Measurements from ENCODE around the gene RETSAT.
"Not testable (repeated sequence)": the region's sequence is repeated elsewhere in the genome, so short reads cannot be mapped to it uniquely, and the experiment has no call there.

Gene RETSAT

DNA sequence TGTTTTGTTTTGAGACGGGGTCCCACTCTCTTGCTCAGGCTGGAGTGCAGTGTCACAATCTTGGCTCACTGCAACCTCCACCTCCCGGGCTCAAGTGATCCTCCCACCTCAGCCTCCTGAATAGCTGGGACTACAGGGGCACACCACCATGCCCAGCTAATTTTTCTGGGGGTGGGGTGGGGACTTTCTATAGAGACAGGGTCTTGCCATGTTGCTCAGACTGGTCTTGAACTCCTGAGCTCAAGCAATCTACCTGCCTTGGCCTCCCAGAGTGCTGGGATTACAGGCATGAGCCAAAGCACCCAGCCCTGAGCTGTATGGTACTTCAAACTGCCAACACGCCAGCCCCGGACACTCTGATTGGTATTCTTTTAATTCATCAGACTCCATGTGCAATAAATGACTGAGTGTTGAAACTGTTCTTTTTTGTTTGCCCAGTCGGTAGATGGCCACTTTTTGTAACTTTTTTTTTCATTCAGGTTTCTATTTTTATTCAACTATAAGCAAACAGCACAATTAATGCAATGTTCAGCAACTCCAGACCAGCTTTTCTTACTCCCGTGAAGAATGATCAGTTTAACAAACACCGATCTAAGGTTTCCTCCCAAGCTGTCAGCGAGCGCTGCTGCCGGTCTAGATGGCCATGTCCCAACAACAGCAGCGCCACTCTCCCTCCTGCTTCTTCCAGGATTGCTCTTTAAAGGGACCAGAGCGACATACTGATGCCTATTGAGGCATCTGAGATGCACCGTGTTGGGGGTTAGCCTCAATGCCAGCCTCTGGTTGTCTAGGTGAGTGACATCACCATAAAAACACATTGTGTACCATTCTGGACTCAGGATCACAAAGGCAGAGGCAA is 14.1 kb downstream of the RETSAT start:
- H3K4me3 Mint-ChIP-seq, result no peak overlapping the region
- peaks cover 6% of the 10 kb centered on the region for H3K36me3 Mint-ChIP-seq (ENCODE audit: insufficient read depth)
- H3K9me3 Mint-ChIP-seq, result no peaks in the 10 kb centered on the region
- DNase-seq (no peak), ATAC-seq (replicated peaks) (no peak)
- H3K4me1 Mint-ChIP-seq (ENCODE audit: low read depth in 2 of 2), result peaks cover 0 to 3% of the 10 kb centered on the region in 2 donors
- H3K27ac Mint-ChIP-seq, result peak overlapping the region in 1 of 2 donors; percentile 17
- H3K27me3 Mint-ChIP-seq, result no peaks in the 10 kb centered on the region

DNA sequence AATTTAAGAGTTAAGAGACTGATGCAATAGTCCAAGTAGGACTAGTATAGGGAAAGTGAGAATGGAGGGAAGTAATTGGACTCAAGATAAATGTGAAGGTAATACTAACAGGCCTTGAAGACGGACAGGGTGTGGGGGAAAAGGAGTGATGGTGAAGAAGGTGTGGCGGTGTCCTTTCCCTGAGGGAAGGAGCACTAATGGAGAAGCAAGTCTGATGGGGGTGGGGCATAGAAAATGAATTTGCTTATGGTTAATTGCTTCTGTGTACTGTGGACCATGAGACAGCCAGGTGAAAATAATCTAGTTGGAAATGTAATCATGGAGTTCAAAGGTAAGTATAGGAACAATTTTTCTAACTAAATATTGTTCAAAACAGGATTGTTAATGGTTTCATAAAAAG is 19.4 kb downstream of the RETSAT start:
- no peak for DNase-seq
- Mint-ChIP-seq H3K36me3 (ENCODE audit: insufficient read depth) (no peaks in the 10 kb centered on the region), H3K27me3 (peaks cover under 1 to 8% of the 10 kb centered on the region in 2 donors), H3K27ac (no peak overlapping the region), H3K9me3 (no peaks in the 10 kb centered on the region), H3K4me1 (ENCODE audit: low read depth in 2 of 2) (peaks cover 0 to 6% of the 10 kb centered on the region in 2 donors), H3K4me3 (no peak overlapping the region)
- no peak for ATAC-seq (replicated peaks)

DNA sequence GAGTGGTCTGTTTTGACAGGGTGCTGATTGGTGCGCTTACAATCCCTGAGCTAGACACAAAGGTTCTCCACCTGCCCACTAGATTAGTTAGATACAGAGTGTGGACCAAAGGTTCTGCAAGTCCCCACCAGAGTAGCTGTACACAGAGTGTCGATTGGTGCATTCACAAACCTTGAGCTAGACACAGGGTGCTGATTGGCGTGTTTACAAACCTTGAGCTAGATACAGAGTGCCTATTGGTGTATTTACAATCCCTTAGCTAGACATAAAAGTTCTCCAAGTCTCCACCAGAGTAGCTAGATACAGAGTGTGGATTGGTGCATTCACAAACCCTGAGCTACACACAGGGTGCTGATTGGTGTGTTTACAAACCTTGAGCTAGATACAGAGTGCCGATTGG is 20.5 kb downstream of the RETSAT start:
- H3K4me3 Mint-ChIP-seq; H3K27me3 Mint-ChIP-seq; H3K9me3 Mint-ChIP-seq; DNase-seq; H3K4me1 Mint-ChIP-seq (ENCODE audit: low read depth in 2 of 2); H3K36me3 Mint-ChIP-seq (ENCODE audit: insufficient read depth); H3K27ac Mint-ChIP-seq; ATAC-seq (replicated peaks): not testable (repeated sequence)

DNA sequence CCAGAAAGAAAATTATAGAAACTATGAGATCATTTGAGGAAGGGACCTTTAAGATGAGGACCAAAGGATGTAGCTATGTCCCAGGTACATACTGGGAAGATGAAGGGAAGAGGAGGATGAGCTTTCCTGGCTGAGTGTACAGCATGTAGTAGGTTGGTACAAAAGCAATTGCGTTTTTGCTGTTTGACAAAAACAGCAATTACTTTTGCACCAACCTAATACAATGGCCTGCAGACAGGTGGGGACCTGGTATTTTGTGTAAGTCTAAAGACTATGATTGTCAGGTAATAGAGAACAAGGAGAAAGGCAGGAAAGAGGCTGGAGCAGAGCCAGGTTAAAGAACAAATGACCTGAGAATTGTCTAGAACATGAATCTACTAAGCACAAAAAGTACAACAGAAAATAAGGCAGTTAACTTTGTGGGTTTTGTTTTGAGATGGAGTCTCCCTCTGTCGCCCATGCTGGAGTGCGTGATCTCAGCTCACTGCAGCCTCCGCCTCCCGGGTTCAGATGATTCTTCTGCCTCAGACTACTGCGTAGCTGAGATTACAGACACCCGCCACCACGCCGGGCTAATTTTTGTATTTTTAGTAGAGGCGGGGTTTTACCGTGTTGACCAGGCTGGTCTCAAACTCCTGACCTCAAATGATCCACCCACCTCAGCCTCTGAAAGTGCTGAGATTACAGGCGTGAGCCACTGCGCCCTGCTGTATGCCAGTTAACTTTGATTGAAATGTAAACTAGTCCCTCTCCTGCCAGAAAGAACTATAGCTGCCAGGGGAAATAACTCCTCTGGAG is 23.3 kb downstream of the RETSAT start:
- DNase-seq (no peak), ATAC-seq (replicated peaks) (no peak)
- H3K9me3 Mint-ChIP-seq, result no peaks in the 10 kb centered on the region
- H3K4me1 Mint-ChIP-seq (ENCODE audit: low read depth in 2 of 2), result peaks cover 14 to 24% of the 10 kb centered on the region in 2 donors
- H3K36me3 Mint-ChIP-seq (ENCODE audit: insufficient read depth), result peaks cover 25% of the 10 kb centered on the region
- H3K27me3 Mint-ChIP-seq, result peaks cover 6 to 8% of the 10 kb centered on the region in 2 donors
- H3K4me3 Mint-ChIP-seq, result no peak overlapping the region
- H3K27ac Mint-ChIP-seq, result no peak overlapping the region

DNA sequence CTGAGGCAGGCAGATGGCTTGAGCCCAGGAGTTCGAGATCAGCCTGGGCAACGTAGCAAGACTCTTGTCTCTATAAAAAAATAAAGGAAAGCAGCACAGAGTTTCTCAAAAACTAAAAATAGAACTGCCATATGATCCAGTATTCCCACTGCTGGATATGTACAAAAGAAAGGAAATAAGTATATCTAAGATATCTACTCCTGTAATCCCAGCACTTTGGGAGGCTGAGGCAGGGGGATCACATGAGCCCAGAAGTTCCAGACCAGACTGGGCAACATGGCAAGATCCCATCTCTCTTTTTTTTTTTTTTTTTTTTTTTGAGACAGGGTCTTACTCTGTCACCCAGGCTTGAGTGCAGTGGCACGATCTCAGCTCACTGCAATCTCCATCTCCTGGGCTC is 24.6 kb downstream of the RETSAT start:
- peaks cover 39% of the 10 kb centered on the region for H3K36me3 Mint-ChIP-seq (ENCODE audit: insufficient read depth)
- not testable (repeated sequence) for H3K9me3 Mint-ChIP-seq; ATAC-seq (replicated peaks); H3K27me3 Mint-ChIP-seq; DNase-seq; H3K4me3 Mint-ChIP-seq
- peak overlapping the region in 1 of 2 donors; percentile 10 for H3K27ac Mint-ChIP-seq
- peaks cover 26 to 38% of the 10 kb centered on the region in 2 donors for H3K4me1 Mint-ChIP-seq (ENCODE audit: low read depth in 2 of 2)

DNA sequence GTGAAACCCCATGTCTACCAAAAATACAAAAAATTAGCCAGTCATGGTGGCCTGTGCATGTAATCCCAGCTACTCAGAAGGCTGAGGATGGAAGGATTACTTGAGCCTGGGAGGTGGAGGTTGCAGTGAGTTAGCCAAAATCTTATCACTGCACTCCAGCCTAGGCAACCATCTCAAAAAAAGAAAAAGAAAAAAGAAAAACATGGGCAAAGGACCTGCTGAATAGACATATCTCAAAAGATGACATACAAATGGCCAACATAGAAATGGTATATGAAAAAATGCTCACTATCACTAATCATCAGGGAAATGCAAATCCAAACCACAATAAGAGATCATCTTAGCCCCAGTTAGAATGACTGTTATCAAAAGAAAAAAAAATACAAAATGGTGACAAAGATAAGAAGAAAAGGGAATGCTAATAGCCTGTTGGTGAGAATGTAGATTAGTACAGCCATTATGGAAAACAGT is 25.1 kb downstream of the RETSAT start:
- H3K9me3 Mint-ChIP-seq, result no peaks in the 10 kb centered on the region
- ATAC-seq (replicated peaks) (no peak), DNase-seq (no peak)
- H3K4me1 Mint-ChIP-seq (ENCODE audit: low read depth in 2 of 2), result peaks cover 29 to 42% of the 10 kb centered on the region in 2 donors
- peak overlapping the region in 1 of 2 donors; percentile 99 for H3K4me3 Mint-ChIP-seq
- H3K27ac Mint-ChIP-seq, result peak overlapping the region; percentile 98 to 99
- H3K27me3 Mint-ChIP-seq, result peaks cover 6 to 8% of the 10 kb centered on the region in 2 donors
- peaks cover 44% of the 10 kb centered on the region for H3K36me3 Mint-ChIP-seq (ENCODE audit: insufficient read depth)

DNA sequence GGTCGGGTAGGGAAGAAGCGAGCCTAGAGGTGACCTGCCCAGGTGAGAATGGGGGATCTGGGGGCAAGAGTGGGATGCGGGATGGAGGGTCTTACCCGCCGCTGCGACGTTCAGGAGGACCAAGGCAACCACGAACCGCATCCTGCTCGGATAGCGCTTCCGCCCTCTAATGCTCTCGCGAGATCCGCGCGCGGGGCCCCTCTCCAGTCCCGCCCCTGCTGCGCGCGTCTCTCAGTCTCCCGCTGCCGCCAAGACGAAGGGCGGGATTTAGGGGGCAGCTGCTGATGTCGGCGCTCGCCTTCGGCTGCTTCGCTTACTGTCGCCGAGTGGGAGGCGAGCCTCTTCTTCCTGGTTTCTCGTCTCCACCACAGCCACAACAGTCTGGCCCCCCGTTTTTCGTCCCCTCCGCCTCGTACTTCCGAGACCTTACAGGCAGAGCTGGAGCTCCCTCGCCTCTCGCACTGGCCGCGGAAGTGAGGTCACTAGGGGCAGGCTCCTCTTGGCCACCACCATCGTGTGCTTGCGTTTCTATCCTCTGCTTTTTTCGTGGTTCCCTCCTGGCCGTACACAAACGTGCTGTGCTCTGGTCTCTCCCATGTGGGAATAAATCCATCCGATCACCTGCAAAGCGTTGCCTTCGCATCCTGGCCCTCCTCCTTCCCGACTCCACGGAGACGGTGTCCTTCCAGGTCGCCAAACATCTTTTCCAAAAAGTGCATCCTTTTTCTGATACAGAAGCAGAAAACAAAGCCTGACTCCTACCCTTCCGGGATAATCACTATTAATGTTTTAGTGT is 26.3 kb downstream of the RETSAT start, which contains the start of gene TGOLN2:
Gene TGOLN2, minus strand, starts transcription at position 168 of the 796 bp plus-strand sequence. Its CDS starts 27 bp downstream, at position 141.
- H3K27ac Mint-ChIP-seq, result peak within 1 kb of the TSS; percentile 98 to 99
- H3K4me3 Mint-ChIP-seq, result peak within 1 kb of the TSS; percentile 99
- H3K27me3 Mint-ChIP-seq, result peaks cover 6 to 8% of the 10 kb centered on the region in 2 donors
- peaks cover 55% of the 10 kb centered on the region for H3K36me3 Mint-ChIP-seq (ENCODE audit: insufficient read depth)
- no peaks in the 10 kb centered on the region for H3K9me3 Mint-ChIP-seq
- ATAC-seq (replicated peaks), result peak; percentile 84
- H3K4me1 Mint-ChIP-seq (ENCODE audit: low read depth in 2 of 2), result peaks cover 39 to 51% of the 10 kb centered on the region in 2 donors
- peak; percentile 90 to 93 (median 92) for DNase-seq

DNA sequence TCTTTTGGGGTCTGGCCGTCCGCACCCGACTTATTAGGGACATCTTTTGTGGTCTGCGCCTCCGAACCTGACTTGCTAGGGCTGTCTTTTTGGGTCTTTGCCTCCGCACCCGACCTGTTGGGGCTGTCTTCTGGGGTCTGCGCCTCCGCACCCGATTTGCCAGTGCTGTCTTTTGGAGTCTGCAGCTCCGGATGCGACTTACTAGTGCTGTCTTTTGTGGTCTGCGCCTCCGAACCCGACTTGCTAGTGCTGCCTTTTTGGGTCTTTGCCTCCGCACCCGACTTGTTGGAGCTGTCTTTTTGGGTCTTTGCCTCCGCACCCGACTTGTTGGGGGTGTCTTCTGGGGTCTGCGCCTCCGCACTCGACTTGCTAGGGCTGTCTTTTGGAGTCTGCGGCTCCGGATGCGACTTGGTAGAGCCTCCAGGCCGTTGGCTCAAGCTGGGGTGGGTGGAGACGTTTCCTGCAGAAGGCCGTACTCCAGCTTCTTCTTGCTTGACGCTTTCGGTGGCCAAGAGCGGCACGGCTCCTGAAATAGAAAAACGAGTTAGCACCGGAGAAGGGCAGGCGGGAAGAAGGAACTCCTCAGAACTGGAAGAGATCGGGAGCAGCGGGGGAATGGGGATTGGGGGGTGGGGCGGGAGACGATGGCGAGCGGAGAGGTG is 27.0 kb downstream of the RETSAT start:
- H3K9me3 Mint-ChIP-seq, result no peaks in the 10 kb centered on the region
- H3K4me3 Mint-ChIP-seq, result peak overlapping the region; percentile 99
- H3K27ac Mint-ChIP-seq, result peak overlapping the region; percentile 98 to 99
- peak; percentile 30 for ATAC-seq (replicated peaks)
- H3K4me1 Mint-ChIP-seq (ENCODE audit: low read depth in 2 of 2), result peaks cover 46 to 59% of the 10 kb centered on the region in 2 donors
- peaks cover 6 to 8% of the 10 kb centered on the region in 2 donors for H3K27me3 Mint-ChIP-seq
- peak; percentile 42 to 59 (median 49) for DNase-seq
- peaks cover 63% of the 10 kb centered on the region for H3K36me3 Mint-ChIP-seq (ENCODE audit: insufficient read depth)

DNA sequence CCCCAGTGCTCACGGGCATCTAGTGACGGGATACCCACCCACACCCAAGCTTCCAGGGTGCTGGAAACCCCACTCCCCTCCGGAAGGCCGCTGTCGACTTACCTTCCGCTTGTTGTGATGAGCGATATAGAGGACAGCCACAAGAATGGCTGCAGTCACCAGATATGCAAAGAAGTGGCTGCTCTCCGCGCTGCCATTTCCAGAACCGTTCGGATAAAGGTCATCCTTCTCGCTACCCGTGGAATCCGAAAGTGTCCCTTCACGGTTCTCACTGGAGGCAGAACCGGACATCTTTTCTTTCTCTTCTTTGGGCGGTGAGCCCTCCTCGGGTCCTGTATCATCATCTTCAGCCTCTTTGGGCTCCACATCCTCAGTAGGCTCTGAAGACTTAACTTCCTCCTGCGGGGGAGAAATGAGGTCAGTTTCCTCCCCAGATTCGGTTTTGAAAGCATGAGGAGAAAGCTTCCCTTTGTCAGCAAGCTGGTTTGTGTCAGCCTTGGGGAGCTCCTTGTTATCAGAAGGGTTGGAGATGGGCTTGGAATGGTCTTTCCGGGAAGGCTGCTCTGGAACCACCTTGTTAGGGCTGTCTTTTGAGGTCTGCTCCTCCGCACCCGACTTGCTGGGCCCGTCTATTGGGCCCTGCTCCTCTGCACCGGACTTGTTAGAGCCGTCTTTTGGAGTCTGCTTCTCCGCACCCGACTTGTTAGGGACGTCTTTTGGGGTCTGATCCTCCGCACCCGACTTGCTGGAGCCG is 27.7 kb downstream of the RETSAT start:
- H3K27ac Mint-ChIP-seq, result peak overlapping the region; percentile 98 to 99
- DNase-seq, result peak; percentile 33 to 41 (median 37)
- peak; percentile 23 for ATAC-seq (replicated peaks)
- H3K4me1 Mint-ChIP-seq (ENCODE audit: low read depth in 2 of 2), result peaks cover 49 to 66% of the 10 kb centered on the region in 2 donors
- peaks cover 6 to 8% of the 10 kb centered on the region in 2 donors for H3K27me3 Mint-ChIP-seq
- H3K4me3 Mint-ChIP-seq, result peak overlapping the region; percentile 99
- H3K9me3 Mint-ChIP-seq, result no peaks in the 10 kb centered on the region
- peaks cover 70% of the 10 kb centered on the region for H3K36me3 Mint-ChIP-seq (ENCODE audit: insufficient read depth)

DNA sequence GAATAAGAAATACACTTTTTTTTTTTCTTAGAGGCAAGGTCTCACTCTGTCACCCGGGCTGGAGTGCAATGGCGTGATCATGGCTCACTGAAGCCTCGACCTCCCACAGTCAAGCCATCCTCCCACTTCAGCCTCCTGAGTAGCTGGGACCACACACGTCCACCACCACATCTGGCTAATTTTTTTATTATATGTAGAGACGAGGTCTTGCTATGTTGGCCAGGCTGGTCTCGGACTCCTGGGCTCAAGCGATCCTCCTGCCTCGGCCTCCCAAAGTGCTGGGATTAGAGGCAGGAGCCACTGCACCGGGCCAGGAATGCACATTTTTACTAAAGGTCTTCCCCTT is 28.9 kb downstream of the RETSAT start:
- Mint-ChIP-seq H3K36me3 (ENCODE audit: insufficient read depth) (peaks cover 80% of the 10 kb centered on the region), H3K9me3 (no peaks in the 10 kb centered on the region), H3K4me1 (ENCODE audit: low read depth in 2 of 2) (peaks cover 56 to 71% of the 10 kb centered on the region in 2 donors), H3K27ac (peak overlapping the region; percentile 98 to 99), H3K27me3 (peaks cover under 1 to 6% of the 10 kb centered on the region in 2 donors), H3K4me3 (peak overlapping the region; percentile 99)
- DNase-seq (no peak), ATAC-seq (replicated peaks) (no peak)

DNA sequence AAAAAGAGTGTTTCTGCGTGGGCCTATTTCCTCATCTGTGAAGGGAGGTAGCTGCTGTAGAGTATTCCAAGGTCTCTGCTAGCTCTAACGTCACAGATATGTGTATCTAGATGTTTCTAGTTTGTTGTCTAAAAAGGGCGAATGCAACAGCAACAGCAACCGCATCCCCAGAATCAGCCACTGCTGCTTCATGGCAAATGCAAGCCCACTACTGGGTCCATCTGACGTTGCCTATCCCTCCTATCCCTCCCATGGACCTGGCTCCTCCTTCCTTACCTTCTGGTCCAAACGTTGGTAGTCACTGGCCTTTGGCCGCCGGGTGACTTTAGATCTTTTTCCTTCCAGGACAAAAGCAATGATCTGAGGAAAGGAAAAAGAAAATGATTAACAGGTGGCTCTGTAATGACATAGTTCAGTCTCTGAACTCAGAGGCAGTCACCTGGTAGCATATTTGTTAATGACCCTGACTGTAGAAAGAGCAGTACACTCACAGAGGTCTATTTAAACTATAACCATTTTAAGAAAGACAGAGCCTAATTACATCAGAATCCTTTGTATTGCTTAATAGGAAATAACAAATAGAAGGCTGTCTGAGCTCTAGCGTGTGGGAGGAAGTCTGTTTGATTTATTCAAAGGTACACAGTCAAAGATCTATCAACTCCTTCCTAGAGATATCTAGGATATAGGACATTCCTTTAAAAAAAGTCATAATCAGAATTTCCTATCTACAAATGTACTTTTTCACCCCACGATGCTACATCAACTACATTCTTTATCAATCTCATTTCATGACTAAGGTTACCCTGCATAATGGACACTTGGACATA is 29.5 kb downstream of the RETSAT start:
- ATAC-seq (replicated peaks) (no peak), DNase-seq (no peak)
- H3K9me3 Mint-ChIP-seq, result no peaks in the 10 kb centered on the region
- H3K4me3 Mint-ChIP-seq, result peak overlapping the region; percentile 99
- H3K27ac Mint-ChIP-seq, result peak overlapping the region; percentile 98 to 99
- H3K36me3 Mint-ChIP-seq (ENCODE audit: insufficient read depth), result peaks cover 86% of the 10 kb centered on the region
- H3K4me1 Mint-ChIP-seq (ENCODE audit: low read depth in 2 of 2), result peaks cover 60 to 77% of the 10 kb centered on the region in 2 donors
- H3K27me3 Mint-ChIP-seq, result peaks cover 0 to 4% of the 10 kb centered on the region in 2 donors

Data from effector memory CD8-positive, alpha-beta T cell (primary cell).